GM21576 (cell line): ENCODE data around the gene MASP1.

ENCODE experiments used
- ATAC-seq: cut with Tn5 transposase; IDR thresholded peaks from one replicate; pipeline ENCODE4 v1.9.1; 2021; ENCODE audit warnings: mild to moderate bottlenecking, moderate library complexity; ENCODE audit not compliant: unreplicated experiment

The MASP1 gene

GRCh38 chr3:187191271-187191670, 100.3 kb downstream of the MASP1 start:
- no peak for ATAC-seq

DNA sequence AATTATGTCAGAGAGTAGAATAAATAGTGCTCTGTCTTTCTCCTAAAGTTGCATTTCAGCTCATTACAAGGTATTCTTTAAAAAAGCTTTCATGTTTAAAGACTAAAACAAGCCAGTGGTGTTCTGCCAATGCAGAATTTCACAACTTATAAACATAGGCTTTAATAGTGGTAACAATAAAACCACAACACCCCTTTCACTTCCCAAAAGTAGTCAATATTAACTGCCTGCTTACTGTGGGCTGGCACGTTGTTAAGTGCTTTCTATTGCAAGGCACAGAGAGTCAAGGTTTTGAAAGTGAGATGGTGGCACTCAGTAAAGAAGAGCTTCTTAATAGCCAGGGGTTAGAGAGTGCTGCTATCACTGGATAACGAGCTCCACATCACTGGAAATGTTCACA, 102.6 kb downstream of the MASP1 start:
- ATAC-seq: no peak

GRCh38 chr3:187186801-187187421, 104.6 kb downstream of the MASP1 start:
- no peak for ATAC-seq

DNA sequence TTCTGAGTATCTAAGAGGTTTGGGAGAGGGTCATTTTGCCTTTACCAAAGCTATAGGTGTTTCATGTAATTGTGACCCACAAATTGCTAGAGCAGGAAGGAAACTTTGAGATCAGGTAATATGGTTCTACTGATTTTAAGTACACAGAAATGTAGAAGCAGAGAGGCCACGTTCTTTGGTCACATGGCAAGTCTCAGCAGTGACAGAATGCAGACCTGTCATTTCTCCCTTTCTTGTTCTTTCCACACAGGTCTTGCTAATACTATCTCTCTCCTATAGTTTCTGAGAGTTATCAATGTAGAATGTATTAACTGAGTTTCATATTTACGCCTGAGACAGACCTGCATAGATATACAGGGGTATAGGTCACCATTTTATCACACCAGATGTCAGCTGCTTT, 105.2 kb downstream of the MASP1 start:
- no peak for ATAC-seq

DNA sequence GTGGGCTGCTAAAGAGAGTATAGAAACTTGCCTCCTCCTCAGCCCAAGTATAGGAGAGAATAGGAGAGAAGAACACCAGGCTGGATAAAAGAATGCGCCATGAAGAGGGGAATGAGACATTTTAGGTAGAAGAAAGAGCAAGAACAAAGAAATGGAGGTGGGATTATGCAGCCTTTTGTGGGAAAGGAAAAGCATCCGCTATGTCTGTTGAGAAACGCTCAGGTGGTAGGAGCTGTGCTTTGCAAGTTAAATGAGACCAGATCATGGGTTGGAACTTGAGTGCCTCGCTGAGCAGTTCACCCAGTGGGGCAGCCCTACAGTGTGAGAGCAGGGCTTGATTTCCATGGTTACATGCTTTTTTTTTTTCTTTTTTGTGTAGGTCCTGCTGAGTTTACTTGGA, 105.8 kb downstream of the MASP1 start:
- no peak for ATAC-seq
